Measurements from ENCODE around the gene CEP112. TPM values are rescaled to one million over a fixed set of nuclear protein-coding genes. Genes with fewer than 3 reads are reported as not detected.

Gene CEP112
- total and polyA plus RNA-seq, 2 of the 13 experiments (the other 11 are each of a cell fraction or from before 2014, with no cell fraction given), result 1.2 to 3.4 TPM

DNA sequence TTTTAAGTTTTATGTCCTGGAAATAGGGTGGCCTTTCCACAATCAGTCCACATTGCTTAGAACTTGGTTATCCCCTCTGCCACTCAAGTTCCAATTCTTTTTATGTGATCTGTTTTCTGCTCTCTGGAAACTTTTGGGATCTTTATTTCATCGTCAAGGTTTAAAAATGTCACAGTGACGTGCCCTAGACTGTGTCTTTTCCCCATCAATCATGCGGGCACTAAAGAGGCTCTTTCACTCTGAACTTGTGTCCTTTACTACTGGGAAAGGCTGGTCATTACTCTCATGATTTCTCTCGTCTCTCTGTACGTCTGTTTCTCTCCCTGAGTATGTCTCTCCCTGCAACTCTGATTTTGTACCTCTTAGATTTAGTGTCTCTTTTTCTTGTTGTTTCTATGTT lies 440.7 kb downstream of the CEP112 start (continued):
- TF ChIP-seq ZNF766 (CRISPR knock-in tag; IDR thresholded peaks at IDR 0.05; ENCODE audit: borderline replicate concordance) (no peak), RBFOX2 (IDR thresholded peaks at IDR 0.05; ENCODE audit: low read depth, low read length) (0 out of 2 replicates have a peak, but pooled peaks have one; percentile 13), ZNF724P (CRISPR knock-in tag; IDR thresholded peaks at IDR 0.05; ENCODE audit: borderline replicate concordance) (no peak), ZNF318 (CRISPR knock-in tag; IDR thresholded peaks at IDR 0.05) (no peak)

All from HepG2 (cell line).